NK-92 (cell line): Measurements from ENCODE around the gene ARL15.

Experiments
- DNase-seq: peaks from one replicate; lab custom pipeline; 2025; ENCODE audit not compliant: unreplicated experiment; lab: John Stamatoyannopoulos, UW

ARL15 gene

DNA sequence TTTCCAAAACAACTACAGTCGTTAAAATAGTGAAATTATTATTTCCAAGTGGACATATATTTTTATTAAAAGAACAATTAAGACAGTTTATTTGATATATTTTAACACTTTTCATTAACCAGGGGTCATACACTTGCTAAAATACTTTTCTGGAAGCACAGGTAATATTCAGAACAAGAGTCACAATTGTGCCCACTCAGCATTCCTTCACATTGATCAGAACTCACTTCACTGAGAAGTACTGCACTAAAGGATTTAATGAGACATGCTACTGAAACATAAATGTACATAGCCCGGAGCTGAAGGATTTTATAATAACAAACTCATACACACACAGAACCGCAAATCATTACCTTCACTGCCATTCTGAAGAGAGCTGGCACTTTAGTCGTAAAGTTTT is 361.8 kb downstream of the ARL15 start:
- DNase-seq, result no peak

DNA sequence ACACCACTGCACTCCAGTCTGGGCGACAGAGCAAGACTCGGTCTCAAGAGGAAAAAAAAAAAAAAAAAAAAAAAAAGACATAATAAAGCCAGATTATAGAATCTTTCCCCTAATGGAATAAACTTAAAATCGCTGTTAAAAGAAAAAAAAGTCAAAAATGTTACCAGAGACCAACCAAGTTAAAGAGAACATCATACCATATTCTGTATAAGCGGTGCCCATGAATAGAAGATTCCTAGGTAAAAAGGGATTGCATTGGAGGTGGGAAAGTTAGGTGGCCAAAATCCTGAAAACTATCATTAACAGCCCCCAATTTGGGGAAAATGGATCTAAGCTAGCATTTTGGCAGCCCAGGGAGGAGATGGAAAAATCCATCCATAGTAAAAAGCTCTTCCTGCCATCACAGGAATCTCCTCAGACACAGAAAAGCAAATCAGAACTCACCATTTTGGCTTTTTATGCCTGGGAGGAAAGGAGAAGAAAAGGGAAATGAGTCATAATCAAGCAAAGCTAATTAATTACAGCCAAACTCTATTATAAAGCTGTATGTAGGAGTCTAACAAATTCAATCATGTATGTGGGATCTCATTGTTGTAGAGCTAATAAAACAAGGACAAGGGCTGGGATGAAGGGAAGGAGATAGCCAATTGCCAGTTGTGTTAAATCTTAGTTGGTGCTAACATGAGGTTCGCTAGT is 363.8 kb downstream of the ARL15 start:
- no peak for DNase-seq

DNA sequence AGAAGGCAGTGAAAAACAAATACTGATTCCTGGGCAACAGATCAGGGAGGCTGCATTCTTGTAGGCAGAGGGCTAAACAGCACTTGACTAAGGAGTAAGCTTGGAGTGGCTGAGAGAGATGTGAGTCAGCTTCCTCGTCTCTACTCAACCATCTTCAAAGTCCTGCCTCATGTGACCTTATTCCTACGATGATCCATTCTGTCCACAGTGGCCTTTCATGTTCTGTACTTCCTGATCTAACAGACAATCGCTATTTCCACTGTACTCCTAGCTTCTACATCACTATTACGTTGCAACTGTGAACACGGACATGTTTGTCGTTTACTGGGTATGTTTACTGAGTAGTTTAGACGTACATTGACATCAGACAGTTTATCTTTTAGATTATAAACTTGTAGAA is 365.4 kb downstream of the ARL15 start:
- no peak for DNase-seq

DNA sequence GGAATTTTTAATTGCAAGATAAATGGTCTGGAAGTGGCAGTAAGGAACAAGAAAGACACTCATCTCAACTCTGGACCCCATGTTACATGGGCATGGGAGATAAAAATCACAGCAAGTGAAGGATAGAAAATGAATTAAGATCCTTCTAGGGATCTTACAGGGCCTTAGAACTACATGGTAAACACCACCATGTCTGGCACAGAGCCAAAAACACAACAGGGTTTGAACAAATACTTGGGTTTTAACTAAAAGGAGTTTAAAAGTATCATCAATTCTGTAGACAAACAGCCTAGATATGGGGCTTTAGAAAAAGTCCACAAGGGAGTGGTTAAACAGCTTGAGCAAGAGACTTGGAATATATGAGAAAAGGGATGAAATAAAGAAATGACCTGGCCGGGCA is 366.4 kb downstream of the ARL15 start:
- DNase-seq, result no peak

DNA sequence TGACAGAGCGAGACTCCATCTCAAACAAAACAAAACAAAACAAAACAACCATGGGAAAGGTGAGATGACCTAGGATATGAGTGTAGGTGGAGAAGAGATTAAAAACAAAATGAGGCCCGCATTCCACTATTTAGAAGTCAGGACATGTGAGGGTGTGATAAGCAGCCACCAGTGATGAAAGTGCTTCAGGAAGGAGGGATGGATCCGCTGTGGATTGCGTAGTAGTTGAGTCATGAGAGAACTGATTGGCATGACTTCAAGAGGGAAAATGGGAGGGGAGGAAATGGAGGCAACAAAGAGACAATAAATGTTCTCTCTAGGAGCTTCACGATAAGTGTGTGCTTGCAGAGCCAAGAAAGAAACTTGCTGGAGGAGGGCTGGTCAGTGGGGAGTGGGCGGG is 367.6 kb downstream of the ARL15 start:
- DNase-seq, result no peak

DNA sequence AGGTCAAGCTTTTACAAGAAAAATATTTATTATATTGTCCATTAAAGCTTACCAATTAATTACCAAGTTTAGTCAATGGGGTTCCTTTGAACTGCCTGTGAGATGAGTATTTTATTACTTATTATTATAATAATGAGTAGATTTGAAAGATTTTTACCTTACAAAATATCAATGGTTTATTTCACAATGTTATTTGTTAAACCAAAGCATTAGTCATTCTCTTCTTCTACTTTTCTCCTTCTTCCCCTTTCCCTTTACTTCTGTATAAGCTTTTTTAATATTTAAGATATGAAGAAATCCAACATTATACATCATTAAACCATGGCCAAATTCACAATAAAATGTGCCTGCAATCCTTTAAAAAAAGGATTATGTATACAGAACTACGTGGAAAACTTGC is 369.5 kb downstream of the ARL15 start:
- no peak for DNase-seq

DNA sequence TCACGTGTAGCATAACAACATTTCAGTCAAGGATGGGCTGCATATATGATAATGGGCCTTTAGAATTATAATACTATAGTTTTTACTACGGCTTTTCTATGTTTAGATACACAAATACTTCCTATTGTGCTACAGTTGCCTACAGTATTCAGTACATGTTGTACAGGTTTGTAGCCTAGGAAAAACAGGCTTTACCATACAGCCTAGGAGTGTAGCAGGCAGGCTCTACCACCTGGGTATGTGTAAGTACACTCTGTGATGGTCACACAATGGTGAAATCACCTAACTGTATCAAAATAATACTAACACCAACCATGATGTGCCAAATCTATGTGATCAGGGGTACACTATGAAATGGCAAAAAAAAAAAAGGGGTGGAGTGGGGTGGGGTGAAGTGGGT is 372.9 kb downstream of the ARL15 start:
- no peak for DNase-seq

DNA sequence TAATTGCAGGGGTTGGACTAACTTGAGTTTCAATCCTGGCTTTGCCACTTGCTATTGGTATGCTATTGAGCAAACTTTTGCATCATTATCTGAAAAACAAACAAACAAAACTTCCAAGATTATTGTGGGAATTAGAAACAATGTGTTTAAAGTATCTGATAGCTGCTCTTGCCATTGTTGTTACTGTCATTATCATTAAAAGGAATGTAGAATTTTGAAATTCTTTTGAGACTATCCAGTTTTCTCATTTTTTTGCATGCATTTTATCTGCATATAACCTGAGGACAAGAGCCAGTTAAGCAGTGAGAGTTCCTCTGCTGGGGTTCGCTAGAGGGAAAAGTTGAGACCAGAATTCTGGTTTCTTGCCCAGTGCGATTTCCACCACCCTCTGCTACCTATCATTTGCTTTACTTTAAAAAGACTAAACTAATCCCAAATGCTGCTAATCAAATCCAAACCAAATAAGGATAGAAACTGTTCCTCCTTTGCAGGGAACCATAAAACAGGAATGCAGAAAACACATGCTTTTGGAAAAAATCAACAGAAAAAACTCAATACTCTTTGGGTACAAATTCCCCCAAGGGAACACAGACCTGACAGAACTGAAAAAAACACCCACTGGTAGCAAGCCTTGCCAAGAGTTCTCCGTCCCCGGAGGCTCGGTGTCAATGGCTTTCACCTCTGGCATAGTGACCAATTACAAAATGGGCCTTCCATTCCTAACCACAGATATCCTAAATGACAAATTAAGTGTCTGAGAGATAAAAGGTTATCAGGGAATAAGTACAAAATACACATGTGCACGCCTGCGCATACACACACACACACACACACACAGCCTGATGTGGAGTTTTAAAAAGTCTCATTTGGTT is 373.7 kb downstream of the ARL15 start:
- no peak for DNase-seq

DNA sequence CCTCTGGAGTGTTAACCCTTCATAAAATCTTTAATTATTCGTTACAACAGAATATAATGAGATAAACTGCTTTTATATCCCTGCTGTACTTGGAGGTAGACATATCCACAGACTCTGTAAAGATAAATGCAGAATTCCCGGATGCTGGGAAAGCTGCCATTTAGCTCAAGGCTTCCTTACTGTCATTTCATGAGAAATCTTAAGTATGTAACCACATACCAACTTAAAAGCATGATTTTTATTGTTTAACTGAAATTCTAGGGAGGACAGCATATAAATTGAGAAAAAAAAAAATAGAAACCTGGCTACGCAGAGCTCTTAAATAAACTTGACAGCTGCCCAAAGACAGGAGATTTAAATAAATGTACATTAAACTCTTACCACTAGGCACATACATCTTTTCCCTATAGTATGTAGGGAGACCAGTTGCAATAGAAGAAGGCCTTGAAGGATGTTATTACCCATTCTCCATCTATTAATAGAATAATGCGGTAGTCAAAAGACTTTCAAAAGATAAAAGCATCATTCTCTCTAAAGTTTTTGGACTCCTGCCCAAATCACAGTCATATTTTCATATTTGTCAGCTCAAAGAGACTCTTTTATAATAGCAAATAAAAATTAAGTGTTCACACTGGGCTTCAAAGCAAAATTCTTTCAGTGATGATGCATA is 376.1 kb downstream of the ARL15 start:
- DNase-seq, result no peak

DNA sequence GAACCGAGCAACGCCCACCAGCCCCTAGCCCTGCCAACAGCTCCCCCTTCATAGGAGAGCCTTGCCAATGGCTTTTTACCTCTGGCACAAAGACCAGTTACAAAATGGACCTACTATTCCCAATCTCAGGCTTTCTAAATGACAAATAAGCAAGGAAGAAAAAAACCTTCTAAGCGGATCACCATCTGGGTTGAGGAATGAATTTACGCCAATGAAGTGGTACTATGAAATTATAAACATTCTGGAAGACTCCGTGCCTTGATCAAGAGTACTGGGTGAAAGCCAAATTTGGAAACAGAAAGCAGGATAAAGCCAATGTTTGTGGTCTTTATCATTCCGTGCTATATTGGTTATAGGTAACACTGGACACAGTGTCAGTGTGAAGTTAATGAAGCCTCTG is 378.0 kb downstream of the ARL15 start:
- no peak for DNase-seq

DNA sequence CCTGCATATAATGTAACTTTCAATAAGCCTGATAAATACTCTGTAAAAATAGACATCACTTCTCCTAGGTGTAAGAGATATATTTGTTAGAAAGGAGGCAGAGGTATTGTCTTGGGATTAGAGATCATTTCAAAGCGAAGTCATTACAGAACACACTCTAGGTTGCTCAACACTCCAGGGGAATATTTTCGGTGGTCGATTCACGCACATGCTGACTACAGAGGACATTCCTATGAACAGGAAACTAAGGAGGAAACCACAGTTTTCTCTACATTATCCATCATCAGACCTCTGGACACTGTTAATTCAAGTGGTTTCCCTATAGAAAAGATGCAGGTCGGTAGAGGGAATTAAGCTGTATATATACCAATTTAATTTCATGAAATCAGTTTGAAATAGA is 379.9 kb downstream of the ARL15 start:
- DNase-seq, result no peak

DNA sequence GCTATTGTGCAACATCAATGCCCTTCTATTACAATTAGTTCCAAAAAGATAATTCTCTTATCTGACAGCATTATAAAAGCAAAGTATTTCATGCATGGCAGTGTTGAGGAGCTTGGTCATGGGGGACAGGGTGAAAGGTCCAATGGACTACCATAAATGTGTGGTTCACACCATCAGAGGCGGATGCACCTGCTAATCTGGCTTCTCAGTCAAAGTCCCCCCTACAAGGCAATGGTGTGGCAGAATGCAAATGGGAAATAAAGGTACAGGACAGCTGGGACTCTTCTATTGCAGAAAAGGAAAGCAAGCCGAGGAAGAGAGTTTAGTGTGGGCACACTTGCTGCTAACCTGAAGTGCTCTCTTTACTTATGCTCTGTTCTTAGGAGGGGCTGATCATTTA is 380.8 kb downstream of the ARL15 start:
- no peak for DNase-seq

DNA sequence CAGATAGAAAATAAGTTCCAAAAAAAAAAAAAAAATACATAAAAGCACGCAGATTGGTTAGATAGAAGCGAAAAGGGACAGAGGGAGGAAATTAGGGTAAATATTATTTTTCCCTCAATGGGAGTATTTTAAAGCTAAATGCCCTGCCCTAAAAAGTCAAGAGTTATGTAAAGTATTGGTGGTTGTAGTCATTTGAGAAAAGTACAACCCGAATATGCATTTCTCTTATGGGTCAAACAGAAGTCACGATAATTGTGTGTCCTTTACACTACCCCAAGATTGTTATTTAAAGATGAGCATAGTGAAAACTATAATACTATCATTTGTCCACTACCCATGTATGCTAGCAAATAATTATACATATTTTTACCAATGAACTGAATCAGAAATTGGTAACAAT is 381.2 kb downstream of the ARL15 start:
- DNase-seq, result no peak

DNA sequence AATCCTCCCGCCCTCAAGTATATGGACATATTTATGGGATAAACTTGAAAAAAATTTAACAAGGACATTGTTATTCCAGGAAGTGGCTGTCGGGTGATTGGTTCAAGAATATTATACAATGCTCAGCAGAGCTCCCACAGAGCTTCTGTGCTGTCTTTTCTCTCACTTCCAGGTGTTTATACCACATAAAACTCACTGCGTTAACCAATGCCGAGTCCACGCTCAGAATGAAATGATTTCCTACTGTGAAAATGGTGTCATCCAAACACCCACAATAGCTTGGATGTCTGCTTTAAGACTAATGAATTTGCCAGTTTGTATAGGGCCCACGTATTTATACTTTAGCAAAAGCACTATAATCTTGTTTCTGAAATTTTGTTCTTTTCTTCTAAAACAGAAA is 381.7 kb downstream of the ARL15 start:
- DNase-seq, result no peak

DNA sequence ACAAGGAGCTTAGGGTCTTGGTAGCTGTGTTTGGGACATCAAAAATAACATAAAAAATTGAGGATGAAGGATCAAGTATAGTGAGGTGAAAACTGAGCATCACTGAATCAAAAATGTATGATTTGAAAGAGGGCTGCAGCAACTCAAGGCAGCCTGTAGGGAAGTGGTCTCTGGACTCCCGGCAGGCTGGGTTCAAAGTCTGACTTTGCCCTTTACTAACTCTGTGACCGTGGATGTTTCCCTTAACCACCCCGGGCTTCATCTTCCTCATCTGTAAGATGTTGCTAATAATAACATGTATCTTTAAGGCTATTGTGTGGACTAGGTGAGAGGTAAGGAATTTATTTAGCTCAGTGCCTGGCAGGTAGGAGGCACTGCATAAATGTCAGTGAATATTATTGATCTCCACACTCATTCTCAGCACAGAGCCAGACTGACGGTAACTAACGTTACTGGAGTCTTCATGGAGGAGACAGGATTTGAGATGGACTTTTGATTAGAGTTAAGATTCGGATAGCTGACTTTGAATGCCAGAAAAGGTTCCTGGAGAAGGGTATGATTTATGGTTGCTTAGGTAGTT is 382.6 kb downstream of the ARL15 start:
- DNase-seq, result no peak

DNA sequence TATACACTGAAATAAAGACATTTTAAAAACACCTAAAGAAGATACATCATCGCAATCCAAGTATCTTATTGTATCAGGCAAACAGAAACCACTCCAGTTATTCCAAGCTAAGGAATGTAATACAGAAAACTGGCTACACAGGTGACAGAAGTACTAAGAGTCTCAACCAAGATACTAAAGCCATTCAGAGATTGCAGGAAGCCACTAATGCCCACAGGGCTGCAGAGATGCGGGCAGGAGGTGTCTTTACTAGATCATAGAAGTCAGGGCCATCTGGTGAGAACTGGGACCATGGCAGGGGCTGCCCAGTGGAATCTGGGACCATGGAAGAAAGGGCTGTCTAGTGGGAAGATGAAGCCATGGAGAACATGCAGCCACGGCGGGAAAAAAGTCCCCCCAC is 384.3 kb downstream of the ARL15 start:
- DNase-seq, result no peak

DNA sequence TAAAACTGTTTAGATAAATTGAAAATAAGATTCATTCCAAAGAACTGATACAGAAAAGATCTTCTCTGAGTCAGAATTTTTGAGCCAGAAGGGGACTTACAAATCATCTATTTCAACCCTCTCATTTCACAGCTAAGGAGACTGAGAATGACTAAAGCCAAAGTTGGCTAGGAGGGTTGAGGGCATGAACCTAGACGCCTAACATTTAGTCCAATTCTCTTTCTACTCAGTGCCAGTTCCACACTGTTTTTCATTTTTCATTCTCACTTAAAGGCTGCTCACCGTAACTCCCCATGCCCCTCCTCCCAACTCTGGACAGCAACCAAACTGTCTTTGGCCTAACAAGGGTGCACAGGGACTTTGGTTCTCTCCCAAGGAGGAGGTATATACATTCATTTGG is 386.0 kb downstream of the ARL15 start:
- DNase-seq, result no peak

DNA sequence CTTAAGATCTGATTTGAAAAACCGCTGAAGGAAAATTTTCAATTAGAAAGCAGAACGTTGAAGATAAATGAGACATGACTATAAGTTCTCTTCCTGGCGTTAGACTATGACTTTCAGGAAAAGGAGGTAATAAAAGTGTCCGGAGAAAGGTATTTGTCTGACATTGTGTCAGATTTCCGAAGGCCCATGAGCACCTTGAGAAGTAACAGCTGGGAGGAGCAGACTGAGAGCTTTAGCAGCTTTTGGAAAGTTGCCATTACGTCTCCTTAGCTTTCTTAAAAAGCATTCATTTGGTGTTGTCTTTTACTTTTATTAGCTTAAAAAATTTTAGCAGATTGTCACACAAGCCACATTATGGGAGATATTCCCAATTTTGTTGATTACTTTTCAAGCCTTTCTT is 386.4 kb downstream of the ARL15 start:
- DNase-seq, result no peak

DNA sequence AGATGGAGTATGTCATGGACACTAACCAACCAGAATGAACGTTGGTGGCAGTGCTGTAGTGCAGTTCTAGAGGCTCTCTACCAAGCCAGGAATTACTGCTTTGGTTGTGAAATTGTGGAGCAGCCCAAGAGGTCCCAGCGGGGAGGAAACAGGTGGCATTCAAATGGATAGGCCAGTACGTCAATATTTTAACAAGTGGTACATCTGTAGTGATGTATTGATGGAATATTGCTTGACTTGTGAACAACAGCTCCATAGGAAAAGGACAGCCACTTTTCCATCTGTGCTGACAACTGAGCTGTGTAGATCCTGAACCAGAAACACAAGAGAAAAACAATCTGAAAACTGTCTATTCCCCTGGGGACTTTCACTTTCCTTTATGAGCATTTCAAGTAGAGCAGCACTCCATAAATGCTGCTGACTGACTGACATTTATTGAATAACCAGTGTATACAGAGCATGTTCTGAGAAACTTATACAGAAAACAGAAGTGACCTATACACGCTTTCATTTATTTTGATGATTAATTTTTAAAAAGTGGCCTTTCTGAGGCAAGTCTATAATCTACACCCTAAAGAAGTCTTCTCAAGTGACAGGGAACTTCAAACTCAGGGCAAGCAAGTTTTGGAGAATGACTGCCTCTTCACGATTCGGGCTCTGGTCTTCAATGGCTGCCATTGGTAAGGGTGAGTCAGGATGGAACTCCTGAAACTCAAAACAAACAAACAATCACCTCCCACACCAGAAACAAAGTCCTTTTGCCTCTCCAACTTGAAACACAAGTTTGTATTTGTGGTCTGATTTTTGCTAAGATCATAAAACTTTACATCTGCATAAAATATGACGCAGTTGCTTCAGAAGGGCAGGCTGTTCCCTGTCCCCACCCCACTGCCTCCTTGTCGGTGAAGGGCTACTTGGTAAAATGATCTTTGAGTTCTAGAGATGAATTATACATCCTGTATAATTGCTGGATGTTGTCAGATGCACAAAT is 387.6 kb downstream of the ARL15 start:
- no peak for DNase-seq

DNA sequence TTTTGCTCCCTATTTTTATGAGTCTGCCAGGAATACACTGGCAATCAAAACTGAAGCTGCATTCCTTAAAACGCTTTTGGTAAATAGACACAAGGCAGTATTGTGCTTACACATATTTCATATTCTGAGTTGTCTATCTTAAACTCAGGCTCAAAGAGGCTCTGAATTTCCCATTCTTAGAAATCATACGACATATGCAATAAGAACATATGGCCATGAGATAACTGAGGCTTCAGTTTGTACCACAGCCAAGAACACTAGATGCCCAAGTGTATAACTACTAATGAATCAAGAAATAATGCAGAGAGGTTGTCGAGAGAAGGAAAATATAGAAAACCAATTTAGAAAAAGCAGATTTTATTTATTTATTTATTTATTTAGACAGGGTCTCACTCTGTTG is 392.5 kb downstream of the ARL15 start:
- DNase-seq, result no peak

DNA sequence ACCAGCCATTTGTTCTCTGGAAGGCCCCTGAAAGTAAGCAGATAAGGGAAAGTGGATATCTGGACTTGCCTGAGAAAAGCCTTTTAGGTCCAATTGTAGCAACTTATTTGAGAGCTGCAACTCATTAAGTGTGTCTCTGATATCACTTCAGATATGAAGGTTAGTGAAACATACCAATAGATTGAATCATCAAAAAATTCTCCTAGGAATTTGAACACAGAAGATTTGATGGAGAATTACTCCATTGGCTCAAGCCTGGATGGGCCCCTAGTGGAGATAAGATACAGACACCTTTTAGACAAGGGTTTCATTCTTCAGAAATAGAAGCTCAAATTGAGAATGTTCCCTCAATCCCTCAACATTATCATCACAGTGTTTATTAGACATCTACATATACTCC is 393.3 kb downstream of the ARL15 start:
- DNase-seq, result no peak
